Left renal cortex interstitium (tissue), 4 donors: ENCODE data around the gene C10orf71. TPM values are rescaled to one million over a fixed set of nuclear protein-coding genes. Genes with fewer than 3 reads are reported as not detected.

ENCODE experiments used
- DNase-seq, 4 donors: peaks; one replicate each; pipeline ENCODE4 v3.0.0-alpha.2; 2013; ENCODE audit warnings: low read depth in 4 of 4, low spot score in 2 of 4, missing footprints in 1 of 4
- polyA plus RNA-seq, 4 donors: library from polyadenylated mRNA; unstranded; fragments of 120-200 nt; gene quantifications; one replicate each; pipeline ENCODE4 v1.2.1, GENCODE V29; 2013; ENCODE audit not compliant: insufficient read length in 4 of 4

The C10orf71 gene
- polyA plus RNA-seq, 4 donors: 0.07 to 0.34 (median 0.14) TPM

DNA sequence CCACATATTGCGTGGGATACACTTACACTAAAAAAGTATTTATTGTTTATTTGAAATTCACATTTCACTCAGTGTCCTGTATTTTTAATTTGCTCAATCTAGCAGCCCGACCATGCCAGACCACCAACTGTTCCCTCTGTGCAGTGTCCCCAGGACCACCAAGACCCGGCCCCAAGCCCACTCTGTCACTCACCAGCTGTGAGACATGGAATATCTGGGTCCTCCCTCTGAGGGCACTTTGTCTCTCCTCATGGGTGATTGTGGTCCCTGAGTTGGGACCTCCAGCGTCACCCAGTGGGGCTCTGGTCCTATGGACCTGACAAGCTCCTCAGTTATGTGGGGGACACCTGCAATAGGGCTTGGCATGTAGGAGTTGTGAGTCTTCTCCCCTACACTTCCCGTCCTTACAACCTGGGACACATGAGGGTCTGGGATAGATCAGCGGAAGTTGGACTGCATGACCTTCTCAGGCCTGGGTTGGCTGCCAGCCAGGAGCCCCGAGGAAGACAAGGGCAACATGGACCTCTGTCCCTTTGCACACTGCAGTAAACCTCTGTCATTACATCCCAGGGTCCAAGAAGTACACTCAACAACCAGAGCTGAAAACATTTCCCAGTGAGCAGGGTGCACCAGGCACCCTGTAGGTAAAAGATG is 12.1 kb downstream of the C10orf71 start:
- DNase-seq: no peak

DNA sequence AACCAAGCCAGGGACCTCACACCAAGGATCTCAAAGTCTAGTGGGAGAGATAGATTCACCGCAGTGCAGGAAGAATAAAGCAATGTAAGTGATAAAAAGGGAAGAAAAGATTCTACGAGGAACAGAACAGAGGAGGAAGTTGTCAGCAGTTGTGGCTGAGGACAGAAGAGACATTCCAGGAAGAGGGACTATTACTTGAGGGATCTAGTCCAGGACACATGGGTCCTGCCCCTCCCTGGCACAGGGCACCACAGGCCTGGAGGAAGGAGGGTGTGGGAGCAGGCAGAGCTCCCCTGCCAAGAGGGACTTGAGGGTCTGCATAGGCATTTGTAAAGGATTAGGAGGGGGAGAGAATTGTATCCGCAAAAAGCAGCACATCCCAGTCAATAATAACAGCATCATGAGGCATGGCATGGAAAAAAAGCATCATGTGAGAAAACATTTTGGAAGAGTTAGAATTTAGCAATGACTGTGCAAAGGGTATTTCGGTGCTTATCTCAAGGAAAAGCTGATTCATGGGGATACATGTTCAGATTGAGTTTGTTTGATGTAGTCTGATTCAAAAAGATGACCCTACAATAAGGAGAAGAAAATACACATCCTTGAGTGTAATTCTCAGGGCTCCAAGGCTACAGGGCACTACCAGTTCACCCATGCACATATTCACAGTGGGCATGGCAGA is 12.7 kb downstream of the C10orf71 start:
- DNase-seq: no peak

DNA sequence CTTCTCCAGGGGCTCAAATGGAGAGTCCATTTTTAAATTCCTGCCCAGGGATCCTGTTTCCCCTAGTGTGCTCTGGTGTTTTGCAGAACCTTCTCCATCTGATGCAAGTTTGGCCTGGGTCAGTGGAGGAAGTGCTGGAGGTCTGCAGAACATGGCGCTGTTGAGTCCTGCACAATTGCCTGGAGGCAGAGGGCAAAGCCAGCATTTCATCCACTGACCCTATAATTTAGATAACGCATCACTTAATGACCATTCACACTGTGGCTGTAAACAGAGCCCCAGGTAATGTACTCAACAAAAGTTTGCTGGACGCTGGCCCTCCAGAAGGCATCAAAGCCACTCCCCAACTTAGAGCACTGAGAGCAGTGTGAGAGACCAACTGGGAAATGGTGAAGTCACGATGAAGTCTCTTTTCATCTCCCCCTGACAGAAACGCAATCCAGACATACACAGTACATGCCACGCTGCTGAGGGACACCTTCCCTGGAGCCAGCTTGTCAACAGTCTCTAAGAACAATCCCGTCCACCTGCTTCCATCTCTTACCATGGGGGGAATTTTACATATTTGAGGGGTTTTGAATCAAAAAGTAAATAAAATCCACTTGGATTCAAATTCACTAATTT is 13.4 kb downstream of the C10orf71 start:
- no peak for DNase-seq

DNA sequence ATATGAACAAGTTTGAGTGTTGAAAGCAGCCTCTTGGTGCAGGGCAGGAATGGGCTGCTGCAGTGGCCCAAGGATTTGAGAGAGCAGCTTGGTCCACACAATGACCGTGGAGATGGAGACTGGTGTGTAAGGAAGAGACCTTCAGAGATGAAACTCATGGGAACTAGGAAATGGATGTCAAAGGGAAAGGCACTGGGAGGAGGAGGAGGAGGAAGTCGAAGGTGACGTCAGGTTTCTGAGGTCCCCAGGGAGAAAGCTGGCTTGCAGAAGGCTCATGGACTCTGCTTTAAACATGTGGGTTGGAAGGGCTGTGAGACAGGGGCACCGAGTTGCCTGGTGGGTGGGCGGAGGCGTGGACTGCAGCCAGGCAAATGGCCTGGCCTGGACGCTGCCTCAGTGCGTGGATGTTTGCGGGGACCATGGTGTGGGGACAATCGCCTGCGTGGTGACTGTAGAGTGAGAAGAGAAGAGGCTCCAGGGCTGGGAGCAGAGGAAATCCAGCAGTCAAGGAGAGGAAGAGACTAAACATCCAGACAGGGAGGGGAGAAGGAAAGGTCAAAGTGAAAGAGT is 14.6 kb downstream of the C10orf71 start:
- DNase-seq: no peak

DNA sequence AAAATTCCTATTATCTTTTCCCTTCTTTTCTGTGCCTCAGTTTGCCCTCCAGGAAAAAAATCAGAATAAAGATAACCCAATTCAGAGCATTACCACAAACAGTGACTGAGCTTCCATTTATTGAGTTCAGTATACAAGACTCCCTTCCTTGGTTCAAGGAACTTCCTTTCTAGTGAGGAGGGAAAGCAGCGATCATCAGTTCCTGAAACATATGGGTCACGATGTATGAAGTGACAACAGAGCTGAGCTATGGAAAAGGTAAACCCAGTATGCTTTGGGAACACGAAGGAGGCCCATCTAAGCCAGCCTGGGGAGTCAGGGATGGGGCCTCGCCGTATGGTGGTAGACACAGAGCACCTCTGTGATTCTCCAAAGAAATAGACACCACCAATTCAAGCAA is 15.8 kb downstream of the C10orf71 start:
- no peak for DNase-seq

DNA sequence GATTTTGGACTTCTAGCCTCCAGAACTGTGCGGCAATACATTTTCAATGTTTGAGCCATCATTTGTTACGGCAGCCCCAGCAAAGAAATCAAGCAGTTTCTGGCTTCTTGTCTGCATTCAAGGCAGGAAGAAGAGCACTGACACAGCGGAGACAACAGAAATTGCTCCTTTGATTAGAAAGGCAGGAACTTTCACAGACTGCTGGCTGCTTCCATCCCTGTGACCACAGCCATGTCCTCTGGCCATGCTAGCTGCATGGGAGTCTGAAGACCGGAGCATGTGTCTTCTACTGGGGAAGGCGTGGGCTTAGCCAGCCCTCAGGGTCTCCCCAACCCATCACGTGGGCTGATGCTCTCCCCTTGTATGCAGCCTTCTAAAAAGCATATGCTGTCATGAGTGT is 19.1 kb downstream of the C10orf71 start:
- DNase-seq: no peak

DNA sequence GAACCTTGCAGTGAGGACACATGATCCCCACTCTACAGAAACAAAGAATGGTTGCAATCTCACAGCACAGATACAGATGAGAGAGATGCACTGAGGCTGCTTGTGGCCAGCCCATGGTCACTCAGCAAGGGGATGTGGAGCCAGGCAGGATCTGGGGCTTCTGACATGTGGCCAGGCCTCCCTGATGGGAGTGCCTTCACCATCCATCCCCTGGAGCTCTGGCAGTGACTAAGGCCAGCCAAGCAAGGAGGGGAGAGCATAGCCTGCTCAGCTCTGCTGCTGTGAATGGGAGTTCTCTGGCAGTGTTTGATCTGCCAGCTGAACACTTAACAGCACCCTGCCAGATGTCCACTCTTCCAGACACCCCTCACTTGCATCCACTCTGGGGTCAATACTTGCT is 19.8 kb downstream of the C10orf71 start:
- DNase-seq: no peak

DNA sequence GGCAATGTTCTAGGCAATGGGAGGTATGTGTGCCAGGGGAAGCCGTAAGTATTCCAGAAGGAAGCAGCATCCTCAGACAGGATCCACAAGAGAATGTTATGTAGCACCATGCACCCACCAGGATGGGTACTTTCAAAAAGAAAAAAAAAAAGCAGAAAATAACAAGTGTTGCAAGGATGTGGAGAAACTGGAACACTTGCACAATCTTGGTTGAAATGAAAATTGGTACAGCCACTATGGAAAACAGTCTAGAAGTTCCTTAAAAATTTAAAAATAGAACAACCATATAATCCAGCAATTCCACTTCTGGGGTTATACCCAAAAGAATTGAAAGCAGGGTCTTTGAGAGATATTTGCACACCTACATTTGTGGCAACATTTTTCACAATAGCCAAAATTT is 20.2 kb downstream of the C10orf71 start:
- DNase-seq: no peak

DNA sequence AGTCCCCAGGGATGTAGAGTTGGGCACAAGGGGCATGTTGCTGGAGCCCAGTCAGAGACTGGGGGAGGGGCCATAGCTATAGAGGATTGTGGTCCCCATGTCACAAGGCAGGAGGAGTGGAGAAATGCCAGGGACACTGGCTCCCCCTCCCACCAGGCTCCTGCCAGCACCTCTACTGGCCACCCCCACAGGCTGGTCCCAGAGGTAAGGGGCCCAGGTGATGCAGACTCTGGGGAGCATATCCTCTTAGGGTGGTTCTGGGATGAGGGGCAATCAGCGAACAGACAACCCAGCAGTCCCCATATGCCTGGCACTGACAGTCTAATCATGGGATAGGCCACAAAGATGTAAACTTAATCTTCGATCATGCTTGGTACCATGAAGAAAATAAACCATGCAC is 21.2 kb downstream of the C10orf71 start:
- no peak for DNase-seq

DNA sequence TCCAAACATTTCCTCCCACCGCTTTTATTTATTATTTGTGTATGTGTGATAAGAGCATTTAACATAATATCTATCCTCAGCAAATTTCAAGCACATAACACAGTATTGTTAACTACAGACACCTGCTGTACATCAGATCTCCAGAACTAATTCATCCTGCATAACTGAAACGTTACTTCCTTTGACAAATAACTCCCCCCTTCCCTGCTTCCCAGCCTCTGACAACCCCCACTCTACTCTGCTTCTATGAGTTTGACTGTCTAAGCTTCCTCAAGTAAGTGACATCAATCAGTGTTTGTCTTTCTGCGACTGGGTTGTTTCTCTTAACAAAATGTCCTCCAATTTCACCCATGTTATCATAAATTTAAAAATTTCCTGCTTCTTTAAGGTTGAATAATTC is 22.1 kb downstream of the C10orf71 start:
- DNase-seq: no peak

DNA sequence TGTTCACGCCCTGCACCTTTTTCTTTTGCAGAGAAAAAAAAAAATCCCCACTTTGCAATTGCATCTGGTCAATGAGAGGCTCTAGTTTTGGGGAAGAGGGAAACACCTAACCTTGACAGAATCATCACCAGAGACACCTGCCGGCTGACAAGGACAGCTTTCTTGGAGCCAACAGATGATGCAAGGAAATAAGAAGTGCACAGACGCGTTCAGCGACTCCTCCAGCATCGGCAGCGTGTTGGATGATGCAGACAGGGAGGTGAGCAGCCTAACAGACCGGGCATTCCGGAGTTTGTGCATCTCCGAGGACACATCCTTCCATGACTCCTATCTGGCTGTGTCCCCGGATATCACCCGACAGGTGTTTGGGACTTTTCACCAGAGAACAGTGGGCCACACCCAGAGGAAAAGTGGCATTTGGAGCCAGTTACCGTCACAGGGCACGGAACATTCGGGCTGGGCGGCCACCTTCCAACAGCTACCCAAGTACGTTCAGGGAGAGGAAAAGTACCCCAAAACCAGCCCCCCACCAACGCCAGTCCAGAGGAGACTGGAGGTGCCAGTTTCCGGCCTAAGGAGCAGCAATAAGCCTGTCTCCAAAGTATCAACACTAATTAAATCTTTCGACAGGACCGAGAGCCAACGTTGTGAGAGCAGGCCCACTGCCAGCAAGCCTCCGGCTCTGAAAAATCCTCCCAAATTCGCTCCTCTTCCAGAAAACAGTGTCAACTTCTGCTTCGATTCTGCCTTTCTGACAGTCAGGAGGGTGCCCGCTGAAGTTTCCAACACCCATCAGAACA is 23.6 kb downstream of the C10orf71 start:
- no peak for DNase-seq

DNA sequence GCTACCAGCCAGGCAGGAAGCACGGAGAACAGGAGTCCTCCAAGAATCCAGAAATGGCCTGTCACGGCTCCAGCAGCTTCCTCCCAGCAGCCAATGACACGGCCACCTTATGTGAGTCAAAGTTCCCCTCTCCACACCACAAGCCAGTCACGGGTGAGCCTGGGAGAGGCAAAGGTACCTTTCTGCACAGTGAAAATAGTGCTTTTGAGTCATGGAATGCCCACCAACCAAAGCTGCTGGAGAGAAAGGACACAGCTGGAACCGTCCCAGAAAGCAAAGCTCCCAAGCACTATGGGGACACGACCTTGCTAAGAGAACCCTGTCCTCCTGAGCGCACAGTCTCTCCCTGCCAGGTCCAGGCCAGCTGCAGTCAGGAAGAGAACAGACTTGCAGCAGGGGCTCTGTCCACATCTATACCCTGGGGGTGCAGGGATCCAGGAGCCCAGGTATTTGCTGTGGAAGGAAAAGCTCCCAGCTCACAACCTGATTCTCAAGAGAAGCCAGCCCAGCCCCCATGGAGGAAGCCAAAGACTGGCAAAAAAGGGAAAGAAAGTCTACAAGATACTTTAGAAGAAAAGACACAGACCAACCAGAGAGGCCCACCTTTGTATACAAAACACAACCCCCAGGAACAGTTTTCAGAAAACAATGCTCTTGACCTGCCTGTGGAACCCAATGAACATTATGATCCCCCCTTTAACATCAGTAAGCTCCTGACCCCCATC is 24.4 kb downstream of the C10orf71 start:
- no peak for DNase-seq

DNA sequence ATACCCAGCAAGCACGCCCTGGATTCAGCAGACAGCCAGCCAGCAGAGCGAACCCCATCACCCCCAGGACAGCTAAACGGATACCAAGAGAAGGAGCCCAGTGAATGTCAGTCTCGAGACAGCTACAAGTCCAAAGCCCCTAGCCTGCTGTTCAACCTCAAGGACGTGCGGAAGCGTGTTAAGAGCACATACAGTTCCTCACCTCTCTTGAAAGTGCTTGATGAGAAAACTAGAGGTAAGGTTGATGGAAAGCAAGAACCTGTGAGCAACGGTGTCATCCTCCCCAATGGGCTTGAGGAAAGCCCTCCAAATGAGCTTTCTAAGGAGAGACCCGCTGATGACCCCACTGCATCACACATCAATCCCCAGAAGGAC is 24.9 kb downstream of the C10orf71 start:
- DNase-seq: no peak

DNA sequence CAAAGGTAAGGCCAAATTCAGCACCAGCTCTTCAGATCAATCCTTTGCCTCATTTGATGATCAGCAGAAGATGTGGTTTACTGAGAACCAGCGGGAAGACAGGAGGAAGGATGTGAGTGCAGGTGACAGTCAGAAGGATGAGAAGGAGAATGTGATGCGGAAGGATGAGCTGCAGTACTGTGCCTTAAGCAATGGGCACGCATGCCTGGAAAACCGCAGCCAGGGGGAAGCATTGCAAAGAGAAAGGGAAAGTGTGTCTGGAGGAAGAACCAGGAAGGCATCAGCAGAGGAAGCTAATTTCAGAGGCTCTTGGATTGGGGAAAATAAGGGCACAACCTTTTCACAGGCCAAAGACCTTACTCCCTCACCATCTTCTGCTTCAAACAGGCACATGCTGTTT is 25.7 kb downstream of the C10orf71 start:
- DNase-seq: no peak

DNA sequence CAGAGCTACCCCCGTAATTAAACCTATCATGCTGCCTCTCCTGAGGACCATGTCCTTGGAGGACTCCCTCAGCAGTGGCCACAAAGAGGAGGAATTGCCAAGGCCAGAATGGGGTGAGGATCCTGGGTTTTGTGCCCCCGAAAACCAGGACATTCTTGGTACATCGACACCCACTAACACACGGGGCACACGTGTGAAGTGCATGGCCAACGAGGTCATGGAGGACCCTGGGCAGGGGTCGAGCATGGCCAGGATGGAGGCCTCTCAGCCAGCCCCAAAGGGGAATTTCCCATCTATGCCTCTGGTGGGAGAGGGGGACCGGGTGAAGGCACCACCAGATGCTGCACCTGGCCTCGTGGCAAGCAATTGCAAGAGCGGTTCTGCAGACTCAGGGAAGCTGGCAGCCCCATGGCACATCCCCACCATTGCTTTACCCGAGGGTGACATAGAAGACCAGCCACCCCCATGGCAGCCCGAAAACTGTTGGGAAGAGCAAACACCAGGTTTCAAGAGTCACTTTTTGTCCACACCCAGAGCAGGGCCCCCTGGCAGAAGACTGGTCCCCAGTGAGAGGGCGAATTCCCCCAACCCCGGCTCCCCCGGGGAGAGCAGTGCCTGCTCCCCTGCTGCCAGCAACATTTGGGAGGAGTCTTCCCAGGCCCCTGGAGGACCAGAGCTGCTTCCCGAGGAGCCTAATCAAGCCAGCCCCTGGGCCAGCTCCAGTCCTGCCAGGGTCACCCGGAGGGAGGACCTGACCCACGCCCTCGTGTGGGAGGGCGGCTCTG is 26.4 kb downstream of the C10orf71 start:
- no peak for DNase-seq

DNA sequence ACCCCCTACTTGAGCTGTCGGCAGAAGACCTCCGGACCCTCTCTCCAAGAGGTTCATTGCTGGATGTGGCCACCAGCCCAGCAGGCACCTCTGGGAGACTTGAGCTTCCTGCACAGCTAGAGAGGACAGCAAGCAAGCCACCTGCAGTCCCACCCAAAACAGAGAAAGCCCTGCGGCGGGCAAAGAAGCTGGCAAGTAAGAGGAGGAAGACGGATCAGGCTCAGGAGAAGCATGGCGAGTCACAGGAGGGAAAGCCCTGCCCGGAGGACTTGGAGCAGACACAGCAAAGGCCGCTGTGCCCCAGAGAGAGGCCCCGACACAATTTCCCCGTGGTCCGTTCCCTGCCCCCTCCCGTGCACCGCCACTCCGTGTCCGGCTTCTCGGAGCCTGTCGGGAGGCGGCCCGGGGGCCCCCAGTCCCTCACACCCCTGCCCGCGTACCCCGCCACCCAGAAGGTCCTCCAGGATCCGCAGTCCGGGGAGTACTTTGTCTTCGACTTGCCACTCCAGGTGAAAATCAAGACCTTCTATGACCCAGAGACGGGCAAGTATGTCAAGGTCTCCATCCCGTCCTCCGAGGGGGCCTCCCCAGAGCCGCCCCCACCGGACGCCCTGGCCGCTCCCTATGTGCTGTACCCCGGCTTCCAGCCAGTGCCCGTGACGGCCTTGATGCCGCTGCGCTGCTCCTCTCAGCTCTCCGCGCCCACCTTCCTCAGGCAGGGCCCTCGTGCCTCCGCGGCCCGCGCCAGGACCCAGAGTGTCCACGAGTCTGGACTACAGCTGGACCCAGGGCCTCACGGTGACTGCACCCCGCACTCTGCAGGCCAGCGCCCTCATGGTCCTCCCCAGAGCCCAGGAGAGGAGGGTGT is 27.2 kb downstream of the C10orf71 start:
- DNase-seq: no peak

DNA sequence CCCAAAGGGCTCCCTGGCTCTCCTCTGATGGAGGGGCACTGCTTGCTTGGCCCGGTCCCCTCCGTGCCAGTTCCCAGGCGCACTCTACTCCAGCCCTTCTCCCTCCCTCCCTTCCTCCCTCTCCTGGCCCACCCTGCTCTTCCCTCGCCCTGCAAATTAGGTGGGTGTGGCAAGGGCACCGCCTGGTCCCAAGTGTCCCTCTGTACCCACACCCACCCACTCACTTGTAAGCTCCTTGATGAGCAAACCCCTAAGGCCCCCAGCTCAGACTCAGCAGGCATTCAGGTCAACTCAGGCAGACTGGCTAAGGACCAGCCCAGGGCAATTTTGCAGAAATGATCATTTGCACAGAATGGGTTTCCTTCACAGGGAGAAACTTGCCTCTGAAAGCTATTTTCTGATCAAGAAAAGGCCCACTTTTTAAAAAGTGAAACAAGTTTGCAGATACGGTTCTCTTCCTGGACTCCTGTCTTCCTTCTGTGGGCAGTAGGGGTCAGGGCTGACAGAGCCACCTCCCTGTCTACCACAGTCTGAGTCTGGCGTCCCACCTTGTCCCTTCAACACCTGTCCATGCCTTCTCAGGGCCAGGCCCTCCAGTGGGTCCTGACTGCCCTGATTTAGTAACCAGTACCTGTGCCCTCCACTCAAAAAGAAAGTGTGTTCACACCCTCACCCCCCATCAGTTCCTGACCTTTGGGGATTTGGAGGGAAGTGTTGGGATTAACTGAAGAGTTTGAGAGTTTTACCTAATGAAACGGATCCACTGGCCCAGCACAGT is 28.3 kb downstream of the C10orf71 start:
- DNase-seq: no peak
